GM12873 (cell line): ENCODE results near the gene ARHGEF2.

Experiments
- TF ChIP-seq, protein P1 (sequence below): IDR thresholded peaks from 2 replicates; pipeline ENCODE4 v1.5.1; 2012; ENCODE audit warnings: low read depth, mild to moderate bottlenecking, moderate library complexity, low read length, control low read depth; ENCODE audit not compliant: insufficient read depth; ENCODE audit errors: missing control alignments

ARHGEF2 gene

GRCh38 chr1:155978325-155978972 lies at the start of gene ARHGEF2:
Gene ARHGEF2, minus strand, starts transcription at chr1:155978547. Its CDS starts 120 bp downstream, at chr1:155978427.
- TF ChIP-seq, protein P1, sequence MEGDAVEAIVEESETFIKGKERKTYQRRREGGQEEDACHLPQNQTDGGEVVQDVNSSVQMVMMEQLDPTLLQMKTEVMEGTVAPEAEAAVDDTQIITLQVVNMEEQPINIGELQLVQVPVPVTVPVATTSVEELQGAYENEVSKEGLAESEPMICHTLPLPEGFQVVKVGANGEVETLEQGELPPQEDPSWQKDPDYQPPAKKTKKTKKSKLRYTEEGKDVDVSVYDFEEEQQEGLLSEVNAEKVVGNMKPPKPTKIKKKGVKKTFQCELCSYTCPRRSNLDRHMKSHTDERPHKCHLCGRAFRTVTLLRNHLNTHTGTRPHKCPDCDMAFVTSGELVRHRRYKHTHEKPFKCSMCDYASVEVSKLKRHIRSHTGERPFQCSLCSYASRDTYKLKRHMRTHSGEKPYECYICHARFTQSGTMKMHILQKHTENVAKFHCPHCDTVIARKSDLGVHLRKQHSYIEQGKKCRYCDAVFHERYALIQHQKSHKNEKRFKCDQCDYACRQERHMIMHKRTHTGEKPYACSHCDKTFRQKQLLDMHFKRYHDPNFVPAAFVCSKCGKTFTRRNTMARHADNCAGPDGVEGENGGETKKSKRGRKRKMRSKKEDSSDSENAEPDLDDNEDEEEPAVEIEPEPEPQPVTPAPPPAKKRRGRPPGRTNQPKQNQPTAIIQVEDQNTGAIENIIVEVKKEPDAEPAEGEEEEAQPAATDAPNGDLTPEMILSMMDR, result peak; percentile 44

DNA sequence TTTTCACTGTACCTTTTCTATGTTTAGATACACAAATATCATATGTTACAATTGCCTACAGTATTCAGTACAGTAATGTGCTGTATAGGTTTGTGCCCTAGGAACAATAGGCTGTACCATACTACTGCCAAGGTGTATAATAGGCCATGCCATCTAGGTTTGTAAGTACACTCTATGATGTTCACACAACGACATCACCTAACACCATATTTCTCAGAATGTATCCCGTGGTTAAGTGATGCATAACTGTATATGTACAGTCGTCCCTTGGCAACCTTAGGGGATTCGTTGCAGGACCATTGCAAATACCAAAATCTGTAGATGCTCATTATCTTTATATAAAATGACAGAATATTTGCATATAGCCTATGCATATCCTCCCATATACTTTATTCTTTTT lies 48.2 kb upstream of the ARHGEF2 start:
- TF ChIP-seq, protein P1, result no peak

DNA sequence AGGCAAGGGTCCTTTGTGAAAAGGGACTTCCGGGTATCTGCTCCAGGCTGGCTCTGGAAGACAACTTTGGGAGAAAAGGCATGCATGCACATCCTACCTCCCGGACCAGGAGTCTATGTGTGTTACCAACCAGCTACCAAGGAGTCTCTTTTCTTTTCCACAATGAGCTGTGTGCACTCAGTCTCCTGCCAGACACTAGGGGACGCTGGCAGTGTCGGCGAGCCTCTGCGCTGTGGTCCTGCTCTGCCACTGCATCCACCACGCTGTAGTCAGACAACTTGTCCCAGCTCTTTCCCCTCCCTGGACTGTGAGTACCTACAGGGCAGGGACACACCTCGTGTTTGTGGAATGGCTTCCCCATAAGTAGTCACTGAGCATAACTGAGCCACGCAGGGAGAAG lies 47.5 kb upstream of the ARHGEF2 start:
- TF ChIP-seq, protein P1, result peak; percentile 74

DNA sequence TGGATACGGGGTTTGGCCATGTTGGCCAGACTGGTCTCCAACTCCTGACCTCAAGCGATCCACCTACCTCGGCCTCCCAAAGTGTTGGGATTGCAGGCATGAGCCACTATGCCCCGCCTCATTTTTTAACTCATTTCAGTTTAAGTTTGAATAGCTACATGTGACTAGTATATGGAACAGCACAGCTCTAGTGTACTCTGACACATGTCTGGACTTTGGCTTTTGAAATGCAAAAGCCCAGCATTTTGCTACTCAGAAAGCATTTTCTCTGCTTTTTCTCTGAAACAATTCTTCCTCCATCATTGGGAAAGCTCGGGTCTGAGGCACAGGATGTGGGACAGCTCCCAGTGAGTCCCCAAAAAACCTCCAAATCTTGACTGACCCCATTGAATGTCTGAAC lies 46.5 kb upstream of the ARHGEF2 start:
- TF ChIP-seq, protein P1, result no peak

GRCh38 chr1:156021954-156022353 lies 43.6 kb upstream of the ARHGEF2 start:
- TF ChIP-seq, protein P1, result no peak

DNA sequence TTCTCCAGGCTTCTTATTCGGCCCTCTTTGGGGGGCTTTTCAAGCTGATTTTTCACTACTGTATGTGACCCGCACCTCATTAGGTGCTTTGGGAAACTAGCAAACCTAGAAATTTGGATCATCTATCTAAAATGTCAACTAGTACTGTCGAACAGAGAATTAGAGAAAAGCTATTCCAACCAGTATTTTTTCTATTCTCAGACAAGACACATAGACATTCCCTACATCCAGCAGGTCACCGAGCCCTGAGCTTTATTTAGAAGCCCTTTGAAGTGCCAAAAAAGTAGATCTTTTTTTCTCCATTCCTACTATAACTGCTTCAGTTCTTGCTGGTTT lies 42.7 kb upstream of the ARHGEF2 start:
- TF ChIP-seq, protein P1, result no peak

DNA sequence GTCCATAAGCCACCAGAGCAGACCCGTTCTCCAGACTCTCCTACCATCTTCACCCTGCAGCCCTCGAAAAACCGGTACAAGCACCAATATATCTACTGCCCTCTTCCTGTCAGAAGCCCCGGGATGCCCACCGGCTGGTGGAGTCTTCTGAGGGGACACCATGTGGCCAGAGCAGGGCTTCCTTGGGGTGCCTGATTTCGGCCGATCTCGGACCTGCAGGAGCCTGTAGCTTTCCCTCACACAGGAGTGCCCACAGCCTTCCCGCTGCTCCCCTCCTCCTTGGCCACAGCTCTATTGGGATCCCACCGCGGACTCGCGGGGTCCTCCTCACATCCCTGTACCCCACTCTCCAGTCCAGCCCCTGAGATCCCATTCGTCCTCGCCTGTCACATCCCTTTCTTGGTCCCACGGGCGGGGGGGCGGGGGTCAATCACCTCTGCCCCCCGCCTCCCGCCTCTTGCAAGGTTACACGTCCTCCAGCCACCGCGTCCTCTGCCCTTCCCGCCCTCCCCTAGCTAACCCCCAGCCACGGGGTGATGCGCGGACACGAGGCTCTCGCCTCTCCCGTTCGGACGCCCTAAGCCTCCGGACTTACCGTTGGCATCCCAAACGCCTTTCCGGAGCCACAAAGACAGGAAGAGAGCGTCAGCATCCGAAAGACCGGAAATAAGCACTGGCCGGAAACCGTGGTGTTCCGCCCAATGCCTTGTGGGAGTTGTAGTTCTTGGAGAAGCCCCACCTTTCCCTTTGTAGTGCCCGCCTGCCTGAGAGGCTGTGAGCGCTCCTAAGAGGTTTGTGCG lies 42.1 kb upstream of the ARHGEF2 start, which contains the start of gene SSR2:
SSR2 (minus strand) TSS at position 659 of the 800 bp plus-strand sequence. CDS start 784 bp downstream, outside the sequence.
- TF ChIP-seq, protein P1, result no peak
